K562 (cell line): ENCODE measurements around the gene GALP. TPM values are rescaled to one million over a fixed set of nuclear protein-coding genes. Genes with fewer than 3 reads are reported as not detected.

Source experiments
- ATAC-seq: fragments of 200-7000 bp; cut with Tn5 transposase; 3 replicates; pipeline ENCODE4 v1.9.1; 2020; ENCODE audit warnings: moderate library complexity
- BruUV-seq: library from RNA; stranded (reverse); fragments of 400-500 nt; replicated peaks from 2 replicates; lab custom pipeline; 2021; lab: Mats Ljungman, UMichigan
- CTCF ChIA-PET: fragments of 300-600 bp; formaldehyde crosslinking; extraction: SDS; loops from one replicate; lab custom pipeline; 2021; ENCODE audit warnings: low intra/inter-chr PET ratio; lab: Yijun Ruan, JAX
- POLR2A ChIA-PET: fragments of 300-600, 350-650 bp; sonication (Branson Sonifier 250); formaldehyde crosslinking; extraction: SDS; loops from one replicate; lab custom pipeline; 2021; ENCODE audit warnings: antibody characterized with exemption, inconsistent platforms; lab: Yijun Ruan, JAX
- DNase-seq, 4 experiments: peaks; one replicate each; pipeline versions ENCODE4 v3.0.0 to v3.0.0-alpha.2; 2011 to 2018; ENCODE audit warnings: low spot score in 3 of 4, mixed read lengths in 3 of 4; ENCODE audit errors: extremely low read depth in 1 of 4
- FAIRE-seq: peaks from 2 replicates; lab custom pipeline; 2011; peaks lifted over from hg19 to GRCh38; lab: Jason Lieb, UNC
- H2AFZ ChIP-seq: 2 replicates; pipeline ENCODE4 v1.6.0; 2011; ENCODE audit warnings: low read depth, low read length, control low read depth, inconsistent platforms
- H3K27ac ChIP-seq: fragments of 200-600 bp; 3 replicates; pipeline ENCODE4 v1.8.0; 2011; ENCODE audit warnings: low read depth, mild to moderate bottlenecking, control low read depth, inconsistent platforms, low read length, moderate library complexity, mixed read lengths; ENCODE audit errors: extremely low read depth
- H3K27me3 ChIP-seq, 2 experiments: fragments of 300-600 bp in 1 of 2; 2 replicates in 1 of 2; 3 replicates in 1 of 2; pipeline versions ENCODE4 v1.6.0 to v1.8.0; 2011; ENCODE audit warnings: inconsistent platforms in 2 of 2, low read length in 2 of 2, mild to moderate bottlenecking in 1 of 2, mixed read lengths in 1 of 2, moderate library complexity in 1 of 2; ENCODE audit not compliant: control insufficient read depth in 2 of 2, insufficient read depth in 2 of 2
- H3K36me3 ChIP-seq: fragments of 300-600 bp; 3 replicates; pipeline ENCODE4 v1.8.0; 2011; ENCODE audit warnings: mild to moderate bottlenecking, low read length, inconsistent platforms; ENCODE audit not compliant: control insufficient read depth, insufficient read depth
- H3K4me1 ChIP-seq, 2 experiments: fragments of 200-600 bp in 1 of 2; replicated peaks in 1 of 2; 2 replicates in 1 of 2; 3 replicates in 1 of 2; pipeline versions ENCODE4 v1.5.1 to v1.8.0; 2011; ENCODE audit warnings: inconsistent platforms in 2 of 2, low read length in 2 of 2, mild to moderate bottlenecking in 1 of 2, mixed read lengths in 1 of 2, moderate library complexity in 1 of 2; ENCODE audit not compliant: control insufficient read depth in 2 of 2, insufficient read depth in 2 of 2
- H3K4me2 ChIP-seq: 2 replicates; pipeline ENCODE4 v1.6.1; 2011; ENCODE audit warnings: low read length, control low read depth, inconsistent platforms, mixed read lengths; ENCODE audit not compliant: insufficient read depth
- H3K4me3 ChIP-seq: fragments of 200-600 bp; sonication (generic), shearing (Covaris generic); 2 replicates; pipeline ENCODE4 v1.5.1; 2016; ENCODE audit warnings: control low read depth, inconsistent platforms
- H3K79me2 ChIP-seq: fragments of 200-600 bp; 3 replicates; pipeline ENCODE4 v1.8.0; 2011; ENCODE audit warnings: low read length, inconsistent platforms; ENCODE audit not compliant: control insufficient read depth, insufficient read depth
- H3K9ac ChIP-seq, 2 experiments: 2 replicates each; pipeline versions ENCODE4 v1.6.0 to v1.6.1; 2011; ENCODE audit warnings: low read depth in 2 of 2, low read length in 2 of 2, control low read depth in 1 of 2, inconsistent platforms in 1 of 2, mild to moderate bottlenecking in 1 of 2, mixed read lengths in 1 of 2; ENCODE audit not compliant: insufficient read depth in 1 of 2
- H3K9me1 ChIP-seq: one replicate; pipeline ENCODE4 v1.6.0; 2011; ENCODE audit warnings: inconsistent platforms, mild to moderate bottlenecking, low read length, moderate library complexity; ENCODE audit not compliant: control insufficient read depth, insufficient read depth
- H3K9me3 ChIP-seq: replicated peaks from 2 replicates; pipeline ENCODE4 v1.5.1; 2011; ENCODE audit warnings: low read depth, low read length, inconsistent platforms; ENCODE audit not compliant: control insufficient read depth, insufficient read depth
- H4K20me1 ChIP-seq: replicated peaks from 2 replicates; pipeline ENCODE4 v1.6.1; 2011; ENCODE audit warnings: low read length, inconsistent platforms, mixed read lengths; ENCODE audit not compliant: control insufficient read depth, insufficient read depth
- ARID1B ChIP-seq: fragments of 450-650 bp; IDR thresholded peaks from 2 replicates; pipeline ENCODE4 v1.6.1; 2016; ENCODE audit warnings: antibody characterized with exemption, mild to moderate bottlenecking, inconsistent platforms
- CAMTA2 ChIP-seq: fragments of 250-450 bp; sonication (Bioruptor Pico); conservative IDR thresholded peaks from 2 replicates; pipeline ENCODE4 v1.5.1; 2022
- FOXA1 ChIP-seq: fragments of 450-650 bp; IDR thresholded peaks from 2 replicates; pipeline ENCODE4 v1.6.1; 2016; ENCODE audit warnings: mild to moderate bottlenecking, borderline replicate concordance
- KHSRP ChIP-seq: fragments of 450-650 bp; IDR thresholded peaks from 2 replicates; pipeline ENCODE4 v1.6.1; 2017
- KLF1 ChIP-seq: fragments of 450-650 bp; IDR thresholded peaks from 2 replicates; pipeline ENCODE4 v1.6.1; 2016; ENCODE audit warnings: missing genetic modification characterization, missing compliant biosample characterization
- MED1 ChIP-seq: sonication (generic); formaldehyde crosslinking; IDR thresholded peaks from 2 replicates; pipeline ENCODE4 v1.8.1; 2023; ENCODE audit warnings: missing genetic modification reagents, borderline replicate concordance
- MXD1 ChIP-seq: fragments of 250-450 bp; sonication (Bioruptor Pico); IDR thresholded peaks from 2 replicates; pipeline ENCODE4 v1.8.0; 2021; ENCODE audit warnings: borderline replicate concordance, mild to moderate bottlenecking, moderate library complexity; ENCODE audit not compliant: poor library complexity, severe bottlenecking
- NFRKB ChIP-seq: fragments of 450-650 bp; IDR thresholded peaks from 2 replicates; pipeline ENCODE4 v1.6.1; 2016; ENCODE audit warnings: low read depth
- PURB ChIP-seq: sonication (generic); formaldehyde crosslinking; IDR thresholded peaks from 2 replicates; pipeline ENCODE4 v1.9.0; 2021; ENCODE audit warnings: low read depth, mild to moderate bottlenecking, missing genetic modification reagents
- SRSF1 ChIP-seq: fragments of 200-400 bp; formaldehyde crosslinking; IDR thresholded peaks from 2 replicates; pipeline ENCODE4 v1.6.1; 2017; ENCODE audit warnings: mild to moderate bottlenecking, low read depth, low read length, moderate library complexity
- U2AF2 ChIP-seq: fragments of 200-400 bp; formaldehyde crosslinking; optimal IDR thresholded peaks from 2 replicates; pipeline ENCODE3; 2017; ENCODE audit warnings: low read depth, mild to moderate bottlenecking, low read length
- ZNF133 ChIP-seq: fragments of 250-450 bp; sonication (Bioruptor Pico); IDR thresholded peaks from 2 replicates; pipeline ENCODE4 v1.4.0; 2020; ENCODE audit warnings: mild to moderate bottlenecking
- ZNF212 ChIP-seq: fragments of 450-650 bp; formaldehyde crosslinking; IDR thresholded peaks from 2 replicates; pipeline ENCODE4 v1.4.0; 2020; ENCODE audit warnings: mild to moderate bottlenecking
- ZNF224 ChIP-seq: sonication (generic); formaldehyde crosslinking; IDR thresholded peaks from 2 replicates; pipeline ENCODE4 v1.8.0; 2022; ENCODE audit warnings: mild to moderate bottlenecking, missing genetic modification reagents
- ZNF41 ChIP-seq: fragments of 250-450 bp; sonication (Bioruptor Pico); conservative IDR thresholded peaks from 2 replicates; pipeline ENCODE4 v1.4.0; 2020; ENCODE audit warnings: mild to moderate bottlenecking
- WGBS: fragments of 100-300 bp; shearing (Covaris generic); methylation state at CpG from one replicate; pipeline ENCODE4 v1.1.6; 2016; ENCODE audit warnings: low coverage, mixed read lengths; ENCODE audit not compliant: insufficient coverage; ENCODE audit errors: missing lambda C conversion rate; 5-methylcytosine and 5-hydroxymethylcytosine counted together
- in situ Hi-C: fragments of 300-500 bp; cut with MboI; formaldehyde crosslinking; loops from 4 replicates; pipeline ENCODE4 v1.15.0; 2018; ENCODE audit warnings: inconsistent platforms, mixed read lengths
- intact Hi-C: fragments of 100-400 bp; cut with micrococcal nuclease; formaldehyde crosslinking; loops from 2 replicates; pipeline ENCODE4 v1.14.2; 2022
- polyA plus RNA-seq, 8 experiments: library from polyadenylated mRNA; depleted of rRNA in 4 of 8; stranded (reverse) in 5 of 8; unstranded in 3 of 8; fragments of >200 nt; fragmentation: Nextera tagmentation in 2 of 8; fragmentation: Illumina TruSeq in 1 of 8; extraction: Ambion mirVana in 2 of 8; extraction: Trizol in 1 of 8; gene quantifications; 2 replicates each; pipeline versions ENCODE4 v1.2.1 to v1.2.3, GENCODE V29; 2011 to 2014; ENCODE audit warnings: inconsistent platforms in 1 of 8, missing spikeins in 1 of 8
- total RNA-seq, 7 experiments: library from RNA; depleted of rRNA in 6 of 7; stranded (reverse); fragments of >200 nt in 6 of 7; fragmentation: Illumina TruSeq in 2 of 7; extraction: Trizol in 2 of 7; gene quantifications; 2 replicates each; pipeline versions ENCODE4 v1.2.1 to v1.2.3, GENCODE V29; 2011 to 2021; ENCODE audit warnings: low replicate concordance in 1 of 7

The GALP gene
- total and polyA plus RNA-seq, 9 of the 15 experiments (the other 6 are each of a cell fraction or from before 2014, with no cell fraction given) = not detected

DNA sequence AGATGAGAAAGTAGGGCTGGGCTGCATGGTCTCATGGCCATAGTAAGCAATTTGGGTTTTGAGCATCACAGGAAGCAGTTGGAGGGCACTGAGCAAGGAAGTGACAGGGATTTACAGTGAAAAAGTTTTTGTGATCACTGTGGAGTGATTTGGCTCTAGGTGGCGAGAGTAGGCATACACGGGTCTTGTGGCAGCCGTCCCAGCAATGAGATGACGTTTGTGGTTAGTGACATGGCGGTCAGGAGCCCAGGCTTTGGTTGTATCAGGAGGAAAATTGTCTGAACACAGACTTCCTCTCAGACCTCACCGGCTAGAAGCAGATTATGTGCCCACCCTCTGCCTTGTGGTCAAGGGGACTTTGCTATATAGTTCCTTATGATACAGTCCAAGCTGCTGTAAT is 31.4 kb upstream of the GALP start:
- H3K4me3 ChIP-seq = no peak overlapping the region
- no peaks in the 10 kb centered on the region for H3K9me3 ChIP-seq
- no peak for DNase-seq
- peaks cover 18% of the 10 kb centered on the region; the same call in 2 of the 3 replicates for H3K36me3 ChIP-seq
- H3K9ac ChIP-seq = no peak overlapping the region; a peak in 1 of 4 replicates
- CTCF ChIA-PET = no interaction called here
- H3K4me1 ChIP-seq = peaks cover 11 to 18% of the 10 kb centered on the region in 2 experiments
- H3K4me2 ChIP-seq = no peak overlapping the region
- FAIRE-seq = no peak
- WGBS = 62% methylated on average over 6 of the region's 6 CpGs
- H3K9me1 ChIP-seq = no peaks in the 10 kb centered on the region
- POLR2A ChIA-PET = interaction anchor here (0.5 kb wide), 1 partner anchor 1446 kb away, joined by 3 read pairs; no protein-coding TSS in a partner anchor
- in situ Hi-C loops = loop anchor here (25.0 kb wide), 1 partner anchor 982 kb away; the partner anchor contains the start of genes DNAAF3 and TNNI3
- H3K79me2 ChIP-seq = peaks cover 41% of the 10 kb centered on the region
- intact Hi-C loops = no loop called here
- no TSS peak for BruUV-seq
- no peak overlapping the region for H3K27ac ChIP-seq
- no peaks in the 10 kb centered on the region for H3K27me3 ChIP-seq
- no peak for TF ChIP-seq ZNF41 (CRISPR knock-in tag)
- no peak for TF ChIP-seq U2AF2
- no peak for TF ChIP-seq ZNF133 (CRISPR knock-in tag)
- no peak for TF ChIP-seq ZNF212 (CRISPR knock-in tag)
- TF ChIP-seq ZNF224 (CRISPR knock-in tag) = no peak
- TF ChIP-seq PURB (CRISPR knock-in tag) = no peak
- no peak for TF ChIP-seq SRSF1
- TF ChIP-seq KHSRP = no peak
- TF ChIP-seq NFRKB = no peak
- no peak for TF ChIP-seq ARID1B
- no peak for TF ChIP-seq MXD1
- TF ChIP-seq CAMTA2 (CRISPR knock-in tag) = no peak
- no peak for TF ChIP-seq FOXA1
- no peak for TF ChIP-seq KLF1 (tag)
- TF ChIP-seq MED1 (CRISPR knock-in tag) = no peak
- ATAC-seq = no peak
- H4K20me1 ChIP-seq = no peaks in the 10 kb centered on the region
- no peak overlapping the region for H2AFZ ChIP-seq
